GOT3 (cell line): ENCODE data around the gene WNT1.

Experiments used
- DNase-seq: peaks from one replicate; lab custom pipeline; 2025; ENCODE audit warnings: mixed read lengths; lab: John Stamatoyannopoulos, UW

Gene WNT1

DNA sequence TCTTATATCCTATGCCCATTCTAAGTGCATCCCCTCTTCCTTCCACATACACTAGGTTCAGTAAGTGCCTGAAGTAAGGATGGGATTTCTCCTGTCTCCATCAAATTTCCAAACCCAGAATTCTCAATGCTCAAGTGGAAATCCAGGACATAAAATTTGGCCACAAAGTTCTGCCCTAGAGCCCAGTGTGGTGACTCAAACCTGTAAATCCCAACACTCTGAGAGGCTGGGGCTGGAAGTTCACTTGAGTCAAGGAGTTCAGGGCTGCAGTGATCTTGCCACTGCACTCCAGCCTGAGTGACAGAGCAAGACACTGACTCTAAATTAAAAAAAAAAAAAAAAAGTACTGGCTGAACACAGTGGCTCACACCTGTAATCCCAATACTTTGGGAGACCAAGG lies 16.3 kb upstream of the WNT1 start:
- DNase-seq = no peak

DNA sequence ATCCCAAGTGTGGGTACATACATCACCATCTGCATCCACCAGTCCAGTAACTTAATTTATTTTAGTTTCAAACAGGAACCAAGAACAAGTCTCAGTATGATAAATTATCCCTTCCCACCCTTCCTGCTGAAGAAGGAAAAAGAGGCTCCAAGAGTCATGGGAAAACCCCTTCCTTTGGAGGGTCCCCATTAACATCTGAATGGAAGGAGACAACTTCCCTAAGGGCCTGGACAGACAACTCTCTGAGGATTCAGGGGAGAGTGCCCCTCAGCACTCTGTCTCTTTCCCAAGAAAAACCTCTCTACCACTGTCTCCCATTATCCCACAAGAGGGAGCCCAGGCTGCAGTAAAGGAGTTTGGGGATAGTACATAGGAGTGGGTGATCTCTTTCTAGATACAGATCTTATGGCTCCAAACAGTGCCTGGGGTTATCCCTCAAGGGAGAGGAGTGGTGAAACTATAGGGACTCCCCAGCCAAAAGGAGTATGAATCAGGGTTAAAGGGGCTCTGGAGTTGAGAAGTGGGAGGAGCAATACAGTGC lies 12.8 kb upstream of the WNT1 start:
- no peak for DNase-seq

GRCh38 chr12:48966177-48966895 lies 11.8 kb upstream of the WNT1 start:
- DNase-seq = no peak

- no peak for DNase-seq
These were observed 10.1 kb upstream of the WNT1 start for GRCh38 chr12:48967991-48968390.

GRCh38 chr12:48968467-48968866 lies 9.7 kb upstream of the WNT1 start:
- DNase-seq = no peak

DNA sequence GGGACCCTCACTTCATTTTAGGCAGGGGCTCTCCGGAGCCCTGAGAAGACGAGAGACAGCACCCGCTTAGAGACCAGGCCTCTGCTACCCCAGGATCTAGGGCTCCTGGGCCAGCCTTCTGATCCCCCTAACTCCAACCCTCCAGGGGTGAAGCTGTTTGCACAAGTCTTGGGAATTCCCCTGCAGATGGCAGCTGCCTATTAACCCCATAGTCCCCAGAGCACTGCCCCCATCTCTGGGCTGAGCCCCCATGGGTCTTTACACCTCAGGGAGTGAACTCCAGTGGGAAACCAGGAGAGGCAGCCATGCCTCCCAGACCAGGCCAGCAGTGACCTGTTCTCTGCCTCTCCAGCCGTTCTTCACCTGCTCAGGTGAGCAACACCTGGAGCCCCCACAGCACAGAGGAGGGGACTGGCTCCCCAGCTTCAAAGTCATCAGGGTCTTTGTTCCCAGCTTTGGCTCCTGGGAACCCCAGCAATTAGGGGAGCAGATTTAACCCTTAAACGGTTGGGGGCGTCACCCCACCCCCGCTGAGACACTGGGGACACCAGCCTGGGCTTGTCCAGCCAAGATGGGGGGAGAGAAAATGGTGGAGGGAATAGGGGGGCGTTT lies 8.9 kb upstream of the WNT1 start:
- DNase-seq = no peak

GRCh38 chr12:48969833-48970701 lies 8.1 kb upstream of the WNT1 start:
- DNase-seq = no peak

DNA sequence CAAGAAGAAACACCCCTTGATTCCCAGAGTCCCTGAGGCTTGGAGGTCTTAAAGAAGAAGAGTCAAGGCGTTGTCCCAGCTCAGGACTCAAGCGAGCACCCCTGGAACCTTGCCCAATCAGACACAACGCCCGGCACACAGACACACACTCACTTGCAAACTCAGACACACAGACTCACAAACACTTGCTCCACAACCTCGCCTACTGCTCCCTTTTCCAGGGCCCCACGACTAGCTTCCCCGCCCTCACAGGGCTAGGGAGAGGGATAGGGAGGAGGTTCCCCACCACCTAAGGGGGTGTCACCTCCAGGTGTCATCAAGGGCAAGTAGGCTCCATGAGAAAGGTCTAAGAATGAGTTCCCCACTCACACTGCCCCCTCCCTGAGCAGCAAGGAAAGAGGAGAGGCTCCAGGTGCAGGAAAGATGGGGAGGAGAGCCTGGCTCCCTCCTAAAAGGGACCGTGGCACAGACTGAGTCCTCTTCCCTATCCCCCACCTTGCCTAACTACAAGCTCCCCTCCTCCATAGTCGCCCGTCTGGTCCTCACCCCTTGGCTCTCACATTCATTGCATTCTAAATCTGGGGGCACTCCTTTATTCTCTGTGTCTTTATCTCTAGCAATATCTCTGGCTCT lies 7.3 kb upstream of the WNT1 start:
- DNase-seq = no peak

- no peak for DNase-seq
These were observed 5.7 kb upstream of the WNT1 start for GRCh38 chr12:48972213-48972951.

GRCh38 chr12:48972952-48973483 lies 5.1 kb upstream of the WNT1 start:
- no peak for DNase-seq

GRCh38 chr12:48973531-48973930 lies 4.6 kb upstream of the WNT1 start:
- no peak for DNase-seq

- DNase-seq = no peak
These were observed 4.0 kb upstream of the WNT1 start for GRCh38 chr12:48973941-48974673.

DNA sequence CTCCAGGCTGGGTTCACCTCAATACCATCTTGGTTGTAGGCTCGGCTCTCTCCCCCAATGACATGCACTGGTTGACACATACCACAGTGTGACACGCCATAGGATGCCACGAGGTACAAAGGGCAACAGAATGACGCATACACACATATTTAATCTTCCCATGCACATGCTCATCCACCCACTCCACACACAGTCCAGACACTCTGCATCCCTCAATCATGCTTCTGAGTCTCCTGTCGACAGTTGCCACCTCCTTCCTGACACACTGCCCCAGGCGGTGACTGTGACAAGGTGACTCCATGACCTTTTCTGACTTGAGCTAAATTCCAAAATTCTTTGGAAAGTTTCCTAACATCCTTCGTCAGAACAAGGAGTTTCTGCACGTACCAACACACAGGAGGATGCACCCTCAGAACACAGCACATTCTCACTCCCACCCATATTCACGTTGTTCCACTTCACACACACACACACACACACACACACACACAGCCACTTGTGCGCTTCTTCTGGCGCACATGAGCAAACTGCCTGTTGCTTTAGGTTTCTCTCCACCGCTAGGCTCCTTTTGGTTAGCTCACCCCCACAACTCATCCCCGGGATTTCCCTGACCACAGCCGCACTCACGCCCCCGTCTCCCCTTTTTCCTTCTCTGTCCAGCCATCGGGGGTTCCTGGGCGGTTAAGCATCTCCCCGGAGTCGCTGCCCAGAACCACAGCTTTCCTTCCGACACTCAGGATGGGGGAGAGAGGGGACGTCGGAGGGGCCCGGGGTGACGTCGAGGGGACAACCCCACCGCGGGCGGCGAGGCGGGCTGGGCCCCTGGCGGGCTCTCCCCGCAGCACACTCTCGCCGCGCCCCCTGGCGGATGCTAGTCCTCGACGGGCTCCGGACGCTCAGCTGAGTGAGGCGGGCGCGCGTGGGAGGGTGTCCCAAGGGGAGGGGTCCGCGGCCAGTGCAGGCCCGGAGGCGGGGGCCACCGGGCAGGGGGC lies 536 bp upstream of the WNT1 start:
- no peak for DNase-seq

DNA sequence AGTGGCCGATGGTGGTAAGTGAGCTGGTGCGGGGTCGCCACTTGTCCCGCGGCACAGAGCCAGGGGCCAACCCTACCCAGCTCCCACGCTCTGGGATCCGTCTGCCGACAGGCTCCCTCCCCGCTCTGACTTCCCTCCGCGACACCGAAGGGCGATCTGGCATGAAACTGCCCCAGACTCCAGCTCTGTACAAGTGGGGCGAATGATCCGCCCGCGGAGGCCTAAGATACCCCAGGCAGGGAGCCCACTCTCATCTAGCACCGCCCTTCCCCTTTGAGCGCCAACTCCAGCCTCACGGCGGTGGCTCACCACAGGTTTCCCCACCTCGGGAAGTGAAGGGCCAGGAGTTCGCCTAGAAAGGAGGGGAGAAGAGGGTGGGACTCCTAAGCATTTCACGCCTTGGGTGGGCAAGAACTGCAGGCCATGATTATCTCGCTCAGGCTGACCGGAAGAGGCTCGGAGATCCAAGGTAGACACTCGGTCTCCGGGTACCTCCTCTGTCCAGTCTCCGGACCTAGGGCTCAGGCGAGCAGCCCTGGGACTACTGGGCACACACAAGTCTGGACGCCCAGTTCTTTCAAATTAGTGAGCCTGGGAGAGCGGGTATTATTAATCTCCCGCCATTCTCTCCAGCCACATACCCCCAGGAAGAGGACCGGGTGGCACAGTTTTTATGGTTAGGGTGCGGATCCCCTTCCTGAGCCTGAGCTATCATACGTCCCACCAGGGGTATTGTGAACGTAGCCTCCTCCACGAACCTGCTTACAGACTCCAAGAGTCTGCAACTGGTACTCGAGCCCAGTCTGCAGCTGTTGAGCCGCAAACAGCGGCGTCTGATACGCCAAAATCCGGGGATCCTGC lies 849 bp downstream of the WNT1 start:
- no peak for DNase-seq

DNA sequence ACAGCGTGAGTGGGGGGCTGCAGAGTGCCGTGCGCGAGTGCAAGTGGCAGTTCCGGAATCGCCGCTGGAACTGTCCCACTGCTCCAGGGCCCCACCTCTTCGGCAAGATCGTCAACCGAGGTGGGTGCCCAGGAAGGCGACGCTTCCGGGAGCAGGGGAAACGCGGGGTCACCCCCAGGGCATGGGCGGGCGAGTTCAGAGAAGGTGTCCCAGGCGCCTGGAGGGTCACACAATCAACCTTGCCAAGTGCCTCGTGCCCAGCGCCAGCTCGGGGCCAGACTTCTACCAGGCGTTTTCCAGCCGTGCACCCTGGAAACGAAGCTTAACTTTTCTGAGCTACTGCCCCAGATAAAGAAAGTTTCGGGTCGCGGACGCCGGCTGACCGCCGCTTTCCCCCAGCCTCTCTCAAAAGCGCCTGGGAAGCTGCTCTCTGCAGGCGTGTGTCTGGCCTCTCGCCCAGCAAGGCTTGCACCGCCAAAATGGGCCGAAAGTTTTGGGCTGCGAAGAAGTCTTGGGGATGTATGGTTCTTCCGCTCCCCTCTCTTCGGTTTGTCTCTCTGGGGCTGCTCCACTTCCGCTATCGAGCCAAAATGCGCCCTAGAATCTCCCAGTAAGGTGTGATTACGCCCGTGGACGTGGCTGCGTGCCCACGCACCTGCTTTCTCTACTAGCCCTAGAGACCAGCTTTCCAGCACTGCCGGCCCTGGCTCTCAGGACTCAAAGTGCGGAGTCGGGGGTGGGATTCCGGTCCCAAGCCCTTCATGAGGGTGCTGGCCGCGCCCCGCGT lies 1.7 kb downstream of the WNT1 start:
- no peak for DNase-seq

GRCh38 chr12:48980389-48980952 lies 2.3 kb downstream of the WNT1 start:
- DNase-seq = no peak
